Vagina (tissue), 2 donors: ENCODE data around the gene DCHS1.

Experiments
- CTCF ChIP-seq, 3 experiments: fragments of 450-650 bp in 2 of 3; fragments of 200-600 bp in 1 of 3; sonication (generic) in 1 of 3; IDR thresholded peaks; one replicate each; pipeline ENCODE4 v1.5.1; 2017 to 2019; ENCODE audit warnings: antibody characterized with exemption in 3 of 3, mild to moderate bottlenecking in 2 of 3, moderate library complexity in 2 of 3
- POLR2A ChIP-seq, 2 donors: fragments of 450-650 bp; IDR thresholded peaks; one replicate each; pipeline ENCODE4 v1.6.1; 2017; ENCODE audit warnings: antibody characterized with exemption in 2 of 2, mild to moderate bottlenecking in 2 of 2, moderate library complexity in 2 of 2
- POLR2AphosphoS5 ChIP-seq, 2 donors: sonication (generic); formaldehyde crosslinking; IDR thresholded peaks; one replicate each; pipeline ENCODE4 v1.9.0; 2017; ENCODE audit warnings: antibody characterized with exemption in 2 of 2, mild to moderate bottlenecking in 2 of 2, low read depth in 1 of 2; ENCODE audit not compliant: insufficient read depth in 1 of 2

GRCh38 chr11:6631361-6631890 is 24.2 kb downstream of the DCHS1 start:
- no peak for TF ChIP-seq POLR2A (IDR thresholded peaks at IDR 0.05)
- TF ChIP-seq CTCF (IDR thresholded peaks at IDR 0.05): no peak
- TF ChIP-seq POLR2AphosphoS5 (IDR thresholded peaks at IDR 0.05; ENCODE audit: insufficient read depth in 1 of 2, low read depth in 1 of 2): no peak
